BLaER1 (cell line): ENCODE measurements around the gene FAF1.
A peak's percentile ranks its signal among the peaks of the same experiment; 100 is the strongest.
"Not testable (repeated sequence)": the region's sequence is repeated elsewhere in the genome, so short reads cannot be mapped to it uniquely, and the experiment has no call there.

Experiments used
- H3K27ac ChIP-seq: shearing (Covaris generic); formaldehyde crosslinking; 2 replicates; pipeline ENCODE4 v1.8.1; 2022
- H3K27me3 ChIP-seq: shearing (Covaris generic); formaldehyde crosslinking; 2 replicates; pipeline ENCODE4 v1.8.1; 2022
- H3K36me3 ChIP-seq: shearing (Covaris generic); formaldehyde crosslinking; 2 replicates; pipeline ENCODE4 v1.8.1; 2022
- H3K4me1 ChIP-seq: shearing (Covaris generic); formaldehyde crosslinking; 2 replicates; pipeline ENCODE4 v1.8.1; 2022
- H3K4me2 ChIP-seq: shearing (Covaris generic); formaldehyde crosslinking; 2 replicates; pipeline ENCODE4 v1.8.1; 2022
- H3K4me3 ChIP-seq: shearing (Covaris generic); formaldehyde crosslinking; 2 replicates; pipeline ENCODE4 v1.8.1; 2022
- H3K9ac ChIP-seq: shearing (Covaris generic); formaldehyde crosslinking; 2 replicates; pipeline ENCODE4 v1.8.1; 2022
- H3K9me3 ChIP-seq: shearing (Covaris generic); formaldehyde crosslinking; 2 replicates; pipeline ENCODE4 v1.8.1; 2022
- H4K20me1 ChIP-seq: shearing (Covaris generic); formaldehyde crosslinking; 2 replicates; pipeline ENCODE4 v1.8.1; 2022
- Cebpa-rat ChIP-seq: shearing (Covaris generic); IDR thresholded peaks from 2 replicates; pipeline ENCODE4 v1.8.1; 2022

FAF1 gene

GRCh38 chr1:50966991-50967390 is 6.9 kb upstream of the FAF1 start:
- Histone ChIP-seq H3K4me1 (peaks cover 25% of the 10 kb centered on the region), H3K36me3 (no peaks in the 10 kb centered on the region), H3K27ac (no peak overlapping the region), H3K9me3 (no peaks in the 10 kb centered on the region), H3K27me3 (peaks cover 38% of the 10 kb centered on the region), H4K20me1 (peaks cover 33% of the 10 kb centered on the region), H3K4me2 (no peak overlapping the region), H3K4me3 (no peak overlapping the region), H3K9ac (no peak overlapping the region)
- TF ChIP-seq Cebpa-rat: no peak

DNA sequence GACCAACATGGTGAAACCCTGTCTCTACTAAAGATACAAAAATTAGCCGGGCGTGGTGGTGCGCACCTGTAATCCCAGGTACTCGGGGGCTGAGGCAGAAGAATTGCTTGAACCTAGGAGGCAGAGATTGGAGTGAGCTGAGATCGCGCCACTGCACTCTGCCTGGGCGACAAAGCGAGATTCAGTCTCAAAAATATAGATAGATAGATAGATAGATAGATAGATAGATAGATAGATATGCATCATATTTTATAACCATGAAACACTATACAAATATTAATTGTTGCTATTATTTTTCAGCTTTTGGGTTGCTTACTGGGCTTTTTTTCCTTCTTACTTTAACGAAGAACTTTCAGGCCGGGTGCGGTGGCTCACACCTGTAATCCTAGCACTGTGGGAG is 4.8 kb upstream of the FAF1 start:
- Histone ChIP-seq H3K9ac (no peak overlapping the region), H3K27me3 (peaks cover 17% of the 10 kb centered on the region), H3K4me1 (peaks cover 26% of the 10 kb centered on the region), H3K36me3 (no peaks in the 10 kb centered on the region), H3K4me3 (no peak overlapping the region), H4K20me1 (peaks cover 12% of the 10 kb centered on the region), H3K9me3 (no peaks in the 10 kb centered on the region), H3K27ac (no peak overlapping the region), H3K4me2 (no peak overlapping the region)
- no peak for TF ChIP-seq Cebpa-rat

- Histone ChIP-seq H3K9me3 (no peaks in the 10 kb centered on the region), H3K9ac (peak overlapping the region; percentile 88), H3K4me3 (peak overlapping the region; percentile 91), H3K27ac (peak overlapping the region; percentile 78), H3K4me1 (peaks cover 19% of the 10 kb centered on the region), H3K36me3 (peaks cover 5% of the 10 kb centered on the region; the same call in 1 of the 2 replicates), H4K20me1 (peaks cover 41% of the 10 kb centered on the region; the same call in 1 of the 2 replicates), H3K4me2 (peak overlapping the region; percentile 82), H3K27me3 (no peaks in the 10 kb centered on the region)
- no peak for TF ChIP-seq Cebpa-rat
These were observed 659 bp downstream of the FAF1 start for GRCh38 chr1:50959303-50959912.

DNA sequence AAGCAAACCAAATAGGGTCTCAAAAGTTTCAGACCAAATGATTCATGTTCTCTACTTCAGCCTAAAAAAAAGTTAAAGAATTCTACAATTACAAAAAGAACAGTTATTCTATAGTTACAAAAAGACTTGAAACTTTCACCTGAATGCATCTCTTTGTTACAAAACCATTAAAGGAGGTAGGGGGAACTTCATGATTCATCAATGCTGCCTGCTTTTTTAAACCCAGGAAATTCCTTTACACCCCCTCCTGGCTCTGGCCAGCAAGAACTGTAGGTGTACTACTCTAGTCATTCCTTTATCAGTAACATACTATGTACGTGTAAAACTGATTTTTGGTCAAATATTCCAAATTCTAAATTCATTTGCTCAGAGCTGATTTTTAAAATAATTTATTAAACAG is 5.0 kb downstream of the FAF1 start:
- no peak overlapping the region for H3K4me2 ChIP-seq

DNA sequence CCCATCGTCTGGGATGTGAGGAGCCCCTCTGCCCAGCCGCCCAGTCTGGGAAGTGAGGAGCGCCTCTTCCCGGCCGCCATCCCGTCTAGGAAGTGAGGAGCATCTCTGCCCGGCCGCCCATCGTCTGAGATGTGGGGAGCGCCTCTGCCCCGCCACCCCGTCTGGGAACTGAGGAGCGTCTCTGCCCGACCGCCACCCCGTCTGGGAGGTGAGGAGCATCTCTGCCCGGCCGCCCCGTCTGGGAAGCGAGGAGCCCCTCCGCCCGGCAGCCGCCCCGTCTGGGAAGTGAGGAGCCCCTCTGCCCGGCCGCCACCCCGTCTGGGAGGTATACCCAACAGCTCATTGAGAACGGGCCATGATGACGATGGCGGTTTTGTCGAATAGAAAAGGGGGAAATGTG is 7.5 kb downstream of the FAF1 start:
- not testable (repeated sequence) for H3K9me3 ChIP-seq, H3K4me3 ChIP-seq, H3K27me3 ChIP-seq, H3K4me2 ChIP-seq, H3K9ac ChIP-seq, H3K27ac ChIP-seq
- H3K36me3 ChIP-seq: peaks cover 13% of the 10 kb centered on the region; the same call in 1 of the 2 replicates
- peaks cover 26% of the 10 kb centered on the region for H3K4me1 ChIP-seq
- H4K20me1 ChIP-seq: peaks cover 67% of the 10 kb centered on the region

More for the DNA sequence above, 5.0 kb downstream of the FAF1 start:
- Histone ChIP-seq H4K20me1 (peaks cover 59% of the 10 kb centered on the region), H3K27me3 (no peaks in the 10 kb centered on the region), H3K4me3 (no peak overlapping the region), H3K9me3 (no peaks in the 10 kb centered on the region; the same call in 1 of the 2 replicates), H3K36me3 (peaks cover 13% of the 10 kb centered on the region; the same call in 1 of the 2 replicates), H3K9ac (no peak overlapping the region), H3K27ac (no peak overlapping the region), H3K4me1 (peaks cover 22% of the 10 kb centered on the region)
- TF ChIP-seq Cebpa-rat: no peak

GRCh38 chr1:50950396-50950795 is 9.7 kb downstream of the FAF1 start:
- Histone ChIP-seq H3K27me3 (no peaks in the 10 kb centered on the region), H3K27ac (no peak overlapping the region), H3K36me3 (peaks cover 24% of the 10 kb centered on the region), H3K4me2 (peak overlapping the region; percentile 69; the same call in 1 of the 2 replicates), H3K4me1 (peaks cover 26% of the 10 kb centered on the region), H3K4me3 (no peak overlapping the region), H3K9me3 (no peaks in the 10 kb centered on the region; the same call in 1 of the 2 replicates), H4K20me1 (peaks cover 72% of the 10 kb centered on the region), H3K9ac (no peak overlapping the region)
- TF ChIP-seq Cebpa-rat: no peak

- Histone ChIP-seq H3K4me3 (no peak overlapping the region), H4K20me1 (peaks cover 74% of the 10 kb centered on the region), H3K4me1 (peaks cover 26% of the 10 kb centered on the region), H3K9me3 (no peaks in the 10 kb centered on the region; the same call in 1 of the 2 replicates), H3K4me2 (peak overlapping the region; percentile 69), H3K27me3 (no peaks in the 10 kb centered on the region), H3K9ac (0 out of 2 replicates have a peak overlapping the region, but pooled peaks have one; percentile 1), H3K27ac (no peak overlapping the region), H3K36me3 (peaks cover 29% of the 10 kb centered on the region)
- TF ChIP-seq Cebpa-rat: peak; percentile 88
These were observed 10.6 kb downstream of the FAF1 start for GRCh38 chr1:50949286-50949982.

GRCh38 chr1:50942334-50942733 is 17.7 kb downstream of the FAF1 start:
- Histone ChIP-seq H3K27me3 (no peaks in the 10 kb centered on the region), H3K36me3 (peaks cover 27% of the 10 kb centered on the region), H3K4me3 (no peak overlapping the region), H3K9ac (no peak overlapping the region), H4K20me1 (peaks cover 91% of the 10 kb centered on the region), H3K4me1 (no peaks in the 10 kb centered on the region), H3K27ac (no peak overlapping the region), H3K9me3 (no peaks in the 10 kb centered on the region), H3K4me2 (no peak overlapping the region)
- no peak for TF ChIP-seq Cebpa-rat

- no peak for TF ChIP-seq Cebpa-rat
- H3K27me3 ChIP-seq: no peaks in the 10 kb centered on the region
- H4K20me1 ChIP-seq: peaks cover 91% of the 10 kb centered on the region
These were observed 19.8 kb downstream of the FAF1 start for GRCh38 chr1:50940291-50940690.

GRCh38 chr1:50936321-50936720 is 23.7 kb downstream of the FAF1 start:
- Histone ChIP-seq H3K27ac (no peak overlapping the region), H3K9me3 (no peaks in the 10 kb centered on the region), H3K27me3 (no peaks in the 10 kb centered on the region), H3K4me2 (no peak overlapping the region), H3K36me3 (peaks cover 4% of the 10 kb centered on the region; the same call in 1 of the 2 replicates), H3K4me1 (no peaks in the 10 kb centered on the region), H3K9ac (no peak overlapping the region), H4K20me1 (peaks cover 79% of the 10 kb centered on the region), H3K4me3 (no peak overlapping the region)
- no peak for TF ChIP-seq Cebpa-rat

More at GRCh38 chr1:50940291-50940690, 19.8 kb downstream of the FAF1 start:
- Histone ChIP-seq H3K4me1 (no peaks in the 10 kb centered on the region), H3K27ac (no peak overlapping the region), H3K9ac (no peak overlapping the region), H3K4me3 (no peak overlapping the region), H3K9me3 (no peaks in the 10 kb centered on the region), H3K36me3 (peaks cover 16% of the 10 kb centered on the region; the same call in 1 of the 2 replicates), H3K4me2 (no peak overlapping the region)

DNA sequence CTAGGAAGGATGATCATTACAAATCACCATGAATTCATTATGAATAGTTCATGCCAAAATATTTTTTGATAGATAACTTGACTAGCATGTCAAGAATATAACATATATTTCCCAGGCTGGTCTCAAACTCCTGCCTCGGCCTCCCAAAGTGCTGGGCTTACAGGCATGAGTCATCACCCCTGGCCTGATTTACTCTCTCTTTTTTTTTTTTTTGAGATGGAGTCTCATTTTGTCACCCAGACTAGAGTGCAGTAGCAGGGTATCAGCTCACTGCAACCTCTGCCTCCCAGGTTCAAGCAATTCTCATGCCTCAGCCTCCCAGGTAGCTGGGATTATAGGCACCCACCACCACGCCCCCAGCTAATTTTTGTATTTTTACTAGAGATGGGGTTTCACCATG is 24.8 kb downstream of the FAF1 start:
- H3K4me1 ChIP-seq, H3K9ac ChIP-seq, H3K27ac ChIP-seq, H3K4me2 ChIP-seq, H3K4me3 ChIP-seq, H3K9me3 ChIP-seq, H3K27me3 ChIP-seq, H3K36me3 ChIP-seq: not testable (repeated sequence)
- peaks cover 79% of the 10 kb centered on the region for H4K20me1 ChIP-seq
